NCI-H69 (cell line): ENCODE measurements around the gene KCNH6.
A peak's percentile ranks its signal among the peaks of the same experiment; 100 is the strongest.

Source experiments
- DNase-seq: peaks from one replicate; lab custom pipeline; 2025; lab: John Stamatoyannopoulos, UW

The KCNH6 gene

DNA sequence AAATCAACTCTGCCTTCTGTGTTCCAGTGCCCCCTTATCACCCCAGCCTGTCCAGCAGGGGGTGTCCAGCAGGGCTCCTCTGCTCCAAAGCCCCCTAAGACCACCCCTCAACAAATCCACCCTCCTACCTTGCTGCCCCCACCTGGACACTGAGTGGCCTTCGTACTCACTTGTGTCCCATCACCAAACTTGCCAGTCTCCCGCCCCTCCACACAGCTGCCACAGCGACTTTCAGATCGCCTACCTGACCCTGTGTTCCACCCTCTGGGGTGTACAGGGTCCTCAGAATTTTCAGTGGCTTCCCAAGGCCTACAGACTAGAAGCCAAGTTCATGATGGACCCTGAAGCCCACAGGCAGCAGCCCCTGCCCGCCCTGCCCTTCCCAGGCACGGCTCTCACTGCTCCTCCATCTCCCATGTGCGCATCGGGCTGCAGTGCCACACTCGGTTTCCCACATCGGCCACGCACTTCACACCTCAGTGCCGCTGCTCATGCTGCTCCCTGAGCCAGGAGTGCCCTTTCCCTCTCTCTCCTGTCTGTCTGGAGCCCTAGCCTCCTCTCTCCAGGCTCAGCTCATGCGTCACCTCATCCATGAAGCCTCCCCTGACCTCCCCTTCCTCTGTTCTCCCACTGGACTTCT is 11.8 kb downstream of the KCNH6 start:
- DNase-seq = no peak

DNA sequence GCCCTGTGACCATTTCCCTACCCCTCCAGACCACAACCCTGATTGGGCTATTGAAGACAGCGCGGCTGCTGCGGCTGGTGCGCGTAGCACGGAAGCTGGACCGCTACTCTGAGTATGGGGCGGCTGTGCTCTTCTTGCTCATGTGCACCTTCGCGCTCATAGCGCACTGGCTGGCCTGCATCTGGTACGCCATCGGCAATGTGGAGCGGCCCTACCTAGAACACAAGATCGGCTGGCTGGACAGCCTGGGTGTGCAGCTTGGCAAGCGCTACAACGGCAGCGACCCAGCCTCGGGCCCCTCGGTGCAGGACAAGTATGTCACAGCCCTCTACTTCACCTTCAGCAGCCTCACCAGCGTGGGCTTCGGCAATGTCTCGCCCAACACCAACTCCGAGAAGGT is 12.5 kb downstream of the KCNH6 start:
- no peak for DNase-seq

DNA sequence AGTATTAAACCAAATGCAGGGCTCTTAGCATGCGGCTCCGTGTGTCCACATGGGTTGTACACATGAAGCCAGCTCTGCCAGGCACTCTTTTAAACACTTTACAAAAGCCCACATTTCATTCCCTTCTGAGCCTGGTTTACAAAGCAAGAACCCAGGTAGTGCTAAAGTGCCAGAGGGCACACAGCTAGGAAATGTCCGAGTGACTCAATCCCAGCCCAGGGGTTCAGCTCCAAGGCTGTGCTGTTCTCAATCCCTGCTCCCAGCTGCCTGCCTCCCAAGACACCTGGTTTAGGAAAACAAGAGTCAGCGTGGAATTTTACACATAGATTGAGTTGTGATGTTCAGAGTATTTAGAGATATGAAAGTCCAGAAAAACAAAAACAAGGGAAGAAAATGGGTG is 13.8 kb downstream of the KCNH6 start:
- peak; percentile 21 for DNase-seq

DNA sequence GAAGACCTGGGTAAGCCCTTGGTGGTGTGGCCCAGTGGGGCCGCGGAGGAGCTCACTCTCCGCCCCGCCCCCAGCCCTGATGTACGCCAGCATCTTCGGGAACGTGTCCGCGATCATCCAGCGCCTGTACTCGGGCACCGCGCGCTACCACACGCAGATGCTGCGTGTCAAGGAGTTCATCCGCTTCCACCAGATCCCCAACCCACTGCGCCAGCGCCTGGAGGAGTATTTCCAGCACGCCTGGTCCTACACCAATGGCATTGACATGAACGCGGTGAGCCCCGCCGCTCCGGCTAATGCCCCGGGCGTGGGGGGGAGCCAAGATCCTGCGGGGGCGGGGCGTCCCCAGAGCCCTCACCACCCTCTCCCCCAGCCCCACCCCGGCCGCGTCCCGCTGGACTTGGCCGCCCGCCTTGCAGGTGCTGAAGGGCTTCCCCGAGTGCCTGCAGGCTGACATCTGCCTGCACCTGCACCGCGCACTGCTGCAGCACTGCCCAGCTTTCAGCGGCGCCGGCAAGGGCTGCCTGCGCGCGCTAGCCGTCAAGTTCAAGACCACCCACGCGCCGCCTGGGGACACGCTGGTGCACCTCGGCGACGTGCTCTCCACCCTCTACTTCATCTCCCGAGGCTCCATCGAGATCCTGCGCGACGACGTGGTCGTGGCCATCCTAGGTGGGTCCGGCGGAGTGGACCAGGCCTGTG is 15.0 kb downstream of the KCNH6 start:
- peak; percentile 64 for DNase-seq

DNA sequence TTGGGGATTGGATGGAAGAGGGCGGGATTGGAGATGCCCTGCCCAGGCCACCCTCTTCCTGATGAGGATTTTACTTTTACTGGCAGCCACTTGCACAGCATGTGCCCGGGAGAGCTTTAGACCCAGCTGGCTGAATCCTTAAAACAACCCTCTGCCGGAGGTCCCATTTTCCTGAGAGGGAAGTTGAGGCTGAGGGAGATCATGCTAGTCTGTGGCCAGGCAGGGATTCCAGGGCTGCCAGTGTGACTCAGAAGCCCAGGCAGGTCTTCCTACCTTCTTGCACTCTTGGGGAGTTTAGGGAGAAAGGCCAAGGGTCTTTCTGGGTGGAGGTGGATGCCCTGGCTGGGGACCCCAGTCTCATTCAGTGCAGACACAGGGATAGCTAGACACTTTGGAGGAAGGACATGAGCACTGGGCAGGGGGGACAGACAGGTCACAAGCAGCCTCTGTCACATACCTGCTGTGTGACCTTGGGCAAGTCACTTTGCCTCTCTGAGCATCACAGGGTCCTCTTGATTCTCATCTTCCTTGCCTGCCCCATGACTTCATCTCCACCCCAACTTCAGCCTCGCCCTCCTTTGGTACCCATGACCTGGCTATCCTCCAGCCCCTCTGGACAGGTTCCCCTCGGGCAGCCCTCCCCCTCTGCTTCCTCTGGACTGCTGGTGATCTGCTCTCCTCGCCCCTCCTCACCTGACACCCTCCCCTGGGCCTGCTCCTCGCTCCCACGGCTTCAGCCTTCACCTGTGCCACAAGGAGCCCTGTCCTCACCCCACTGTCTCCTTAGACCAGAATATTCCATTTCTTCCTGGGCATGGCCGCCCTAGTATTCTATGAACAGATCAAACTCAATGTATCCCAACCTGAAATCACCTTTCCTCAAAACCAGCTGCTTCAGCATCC is 15.8 kb downstream of the KCNH6 start:
- DNase-seq = no peak

DNA sequence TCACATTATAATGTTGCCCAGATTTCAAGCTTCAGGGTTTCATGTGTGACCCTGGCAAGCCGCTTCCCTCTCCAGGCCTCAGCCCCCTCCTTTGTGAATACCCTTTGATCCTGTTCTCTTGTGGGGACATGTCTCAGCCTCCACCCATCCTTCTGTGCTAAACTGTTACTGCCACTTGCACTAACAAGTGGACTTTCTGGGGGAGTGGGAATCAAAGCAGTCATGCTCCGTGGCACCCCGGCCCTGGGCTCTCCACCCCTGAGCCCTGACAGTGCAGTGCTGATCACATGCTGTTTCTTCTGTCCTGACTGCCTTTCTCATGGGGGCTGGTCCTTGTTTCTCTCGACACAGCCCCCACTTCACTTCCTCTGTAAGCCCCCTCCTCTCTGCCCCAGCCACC is 17.4 kb downstream of the KCNH6 start:
- no peak for DNase-seq

DNA sequence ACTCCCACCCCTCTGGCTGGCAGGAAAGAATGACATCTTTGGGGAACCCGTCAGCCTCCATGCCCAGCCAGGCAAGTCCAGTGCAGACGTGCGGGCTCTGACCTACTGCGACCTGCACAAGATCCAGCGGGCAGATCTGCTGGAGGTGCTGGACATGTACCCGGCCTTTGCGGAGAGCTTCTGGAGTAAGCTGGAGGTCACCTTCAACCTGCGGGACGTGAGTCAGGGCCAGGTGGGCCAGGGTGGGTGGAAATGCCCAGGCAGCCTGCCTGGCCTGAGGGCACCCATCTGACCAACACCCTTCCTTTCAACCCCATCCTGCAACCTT is 19.0 kb downstream of the KCNH6 start:
- no peak for DNase-seq

DNA sequence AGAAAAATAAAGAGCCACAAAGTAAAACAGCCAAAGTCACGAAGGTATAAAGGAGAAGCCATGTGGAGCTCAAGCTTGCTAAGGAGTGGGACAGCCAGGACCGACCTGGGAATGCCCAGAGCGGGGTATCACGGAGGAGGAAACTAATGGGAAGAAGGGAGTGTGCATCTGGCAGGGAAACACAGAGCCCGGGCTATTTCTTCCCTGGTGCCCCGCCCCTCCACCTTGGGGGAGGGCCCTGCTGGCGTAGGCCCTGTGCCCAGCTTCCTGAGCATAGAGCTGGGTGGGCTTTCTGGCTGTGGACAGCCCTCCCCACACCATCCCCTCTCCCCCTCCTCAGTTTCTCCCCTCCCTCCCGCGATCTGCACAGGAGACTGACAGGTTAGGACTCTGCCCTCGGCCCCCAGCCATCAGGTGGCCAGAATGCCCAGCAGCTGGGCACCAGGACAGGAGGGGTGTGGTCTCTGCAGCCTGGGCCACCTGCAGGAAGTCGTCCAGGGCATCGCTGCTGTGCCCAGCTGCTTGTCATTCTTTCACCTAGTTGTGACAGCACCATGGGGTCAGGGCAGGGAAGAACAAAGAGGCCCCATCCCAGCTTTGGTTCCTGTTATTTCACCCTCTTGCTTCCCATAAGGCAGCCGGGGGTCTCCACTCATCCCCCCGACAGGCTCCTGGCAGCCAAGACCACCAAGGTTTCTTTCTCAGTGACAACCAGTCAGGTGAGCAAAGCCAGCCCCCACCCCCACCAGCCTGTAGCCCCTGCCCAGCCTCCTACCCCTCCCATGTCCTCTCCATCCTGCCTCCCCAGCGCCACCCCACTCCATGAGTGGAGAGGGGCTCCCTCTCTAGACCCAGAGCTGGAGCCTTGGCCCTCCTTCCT is 20.0 kb downstream of the KCNH6 start:
- peak; percentile 60 for DNase-seq

DNA sequence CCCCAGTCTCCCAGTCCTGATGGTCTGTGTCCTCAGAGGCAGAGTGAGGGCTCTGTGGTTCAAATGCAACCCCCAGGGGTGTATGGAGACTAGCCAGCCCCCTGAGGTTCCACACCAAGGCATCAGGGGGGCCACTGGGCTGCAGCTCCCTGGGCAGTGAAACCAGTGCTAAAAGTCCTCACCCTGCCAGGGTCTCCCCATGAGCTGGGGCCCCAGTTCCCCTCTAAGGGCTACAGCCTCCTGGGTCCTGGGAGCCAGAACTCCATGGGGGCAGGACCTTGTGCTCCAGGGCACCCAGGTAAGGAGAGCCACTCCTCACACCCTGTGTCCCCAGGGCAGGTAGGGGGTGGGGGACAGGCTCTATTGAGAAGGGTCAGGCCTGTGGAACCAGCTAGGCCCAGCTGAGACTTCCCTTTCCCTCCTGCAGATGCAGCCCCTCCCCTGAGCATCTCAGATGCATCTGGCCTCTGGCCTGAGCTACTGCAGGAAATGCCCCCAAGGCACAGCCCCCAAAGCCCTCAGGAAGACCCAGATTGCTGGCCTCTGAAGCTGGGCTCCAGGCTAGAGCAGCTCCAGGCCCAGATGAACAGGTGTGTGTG is 20.8 kb downstream of the KCNH6 start:
- DNase-seq = no peak

DNA sequence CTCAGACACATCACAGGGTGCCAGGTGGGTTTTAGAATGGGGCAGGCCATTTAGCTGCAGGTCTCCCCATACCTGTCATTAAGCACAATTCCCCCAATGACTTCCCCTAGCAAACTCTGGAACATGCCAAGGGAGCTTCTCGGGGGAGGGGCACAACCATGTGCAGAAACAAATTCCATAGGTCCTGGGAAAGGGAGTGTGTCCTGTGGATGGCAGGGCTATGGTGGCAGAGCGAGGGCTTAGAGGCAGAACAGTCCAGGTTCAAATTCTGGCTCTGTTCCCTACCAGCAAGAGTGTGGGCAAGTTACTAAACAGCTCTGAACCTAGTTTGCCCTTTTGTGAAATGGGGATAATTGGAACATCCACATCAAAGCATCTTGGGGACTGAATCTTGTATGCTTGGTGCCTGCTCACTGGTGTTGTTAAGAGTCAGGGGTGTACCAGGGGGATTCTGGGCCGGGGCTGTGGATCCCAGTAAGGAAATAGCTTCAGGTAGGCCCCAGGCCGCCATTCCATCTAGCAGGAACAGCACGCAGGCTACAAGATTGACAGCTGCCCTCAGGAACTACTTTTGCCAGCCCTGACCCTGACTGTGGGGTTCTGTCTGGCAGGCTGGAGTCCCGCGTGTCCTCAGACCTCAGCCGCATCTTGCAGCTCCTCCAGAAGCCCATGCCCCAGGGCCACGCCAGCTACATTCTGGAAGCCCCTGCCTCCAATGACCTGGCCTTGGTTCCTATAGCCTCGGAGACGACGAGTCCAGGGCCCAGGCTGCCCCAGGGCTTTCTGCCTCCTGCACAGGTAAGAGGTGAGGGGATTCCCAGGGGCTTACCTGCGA is 21.5 kb downstream of the KCNH6 start:
- peak; percentile 22 for DNase-seq

DNA sequence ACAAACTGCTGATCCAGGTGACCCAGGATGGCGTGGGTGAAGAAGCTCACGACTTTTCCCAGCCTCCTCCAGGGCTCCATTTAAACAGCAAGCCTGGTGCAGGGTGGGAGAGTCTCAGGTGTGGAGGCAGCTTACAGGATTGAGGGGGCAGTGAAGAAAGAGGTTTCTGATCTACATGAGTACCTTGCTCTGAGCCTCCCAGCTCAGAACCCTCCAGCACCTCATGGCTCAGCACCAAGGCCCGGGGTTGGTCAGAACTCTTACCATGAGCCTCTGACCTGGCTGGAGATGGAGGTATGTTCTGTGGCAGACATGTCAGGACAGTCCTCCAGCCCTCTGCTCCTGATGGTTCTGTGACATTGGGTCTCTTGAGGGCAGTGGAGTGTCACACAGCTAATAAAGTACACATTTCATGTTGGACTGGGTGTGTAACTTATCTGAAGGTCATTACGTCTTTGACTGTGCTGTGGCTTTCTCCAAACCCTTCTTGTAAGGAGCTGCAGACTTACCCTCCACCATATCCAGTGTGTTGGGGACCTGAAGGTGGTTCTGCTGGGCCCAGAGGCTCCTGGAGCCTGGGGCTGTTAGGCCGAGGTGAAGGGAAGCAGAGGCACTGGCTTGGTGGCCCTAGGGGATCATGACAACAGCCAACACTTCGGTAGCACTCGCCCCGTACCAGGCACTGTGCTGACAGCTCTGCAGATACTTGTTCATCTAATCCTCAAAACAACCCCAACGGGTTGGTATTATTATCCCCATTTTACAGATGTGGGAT is 23.3 kb downstream of the KCNH6 start:
- DNase-seq = no peak

DNA sequence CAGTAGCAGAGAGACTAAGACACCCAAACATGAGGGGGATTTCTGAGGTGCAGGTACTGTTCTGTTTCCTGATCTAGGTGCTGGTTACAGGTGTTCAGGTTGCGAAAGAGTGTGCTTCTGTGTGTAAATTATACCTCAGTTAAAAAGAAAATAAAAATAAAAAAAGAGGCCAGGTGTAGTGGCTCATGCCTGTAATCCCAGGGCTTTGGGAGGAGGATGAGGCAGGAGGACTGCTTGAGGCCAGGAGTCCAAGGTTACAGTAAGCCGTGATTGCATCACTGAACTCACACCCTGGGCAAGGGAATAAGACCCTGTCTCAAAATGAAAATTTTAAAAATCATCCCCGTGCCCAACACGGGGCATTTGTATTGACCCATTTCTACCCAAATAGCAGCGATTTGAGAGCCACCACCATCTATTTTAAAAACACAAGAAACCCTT is 23.9 kb downstream of the KCNH6 start:
- DNase-seq = no peak

DNA sequence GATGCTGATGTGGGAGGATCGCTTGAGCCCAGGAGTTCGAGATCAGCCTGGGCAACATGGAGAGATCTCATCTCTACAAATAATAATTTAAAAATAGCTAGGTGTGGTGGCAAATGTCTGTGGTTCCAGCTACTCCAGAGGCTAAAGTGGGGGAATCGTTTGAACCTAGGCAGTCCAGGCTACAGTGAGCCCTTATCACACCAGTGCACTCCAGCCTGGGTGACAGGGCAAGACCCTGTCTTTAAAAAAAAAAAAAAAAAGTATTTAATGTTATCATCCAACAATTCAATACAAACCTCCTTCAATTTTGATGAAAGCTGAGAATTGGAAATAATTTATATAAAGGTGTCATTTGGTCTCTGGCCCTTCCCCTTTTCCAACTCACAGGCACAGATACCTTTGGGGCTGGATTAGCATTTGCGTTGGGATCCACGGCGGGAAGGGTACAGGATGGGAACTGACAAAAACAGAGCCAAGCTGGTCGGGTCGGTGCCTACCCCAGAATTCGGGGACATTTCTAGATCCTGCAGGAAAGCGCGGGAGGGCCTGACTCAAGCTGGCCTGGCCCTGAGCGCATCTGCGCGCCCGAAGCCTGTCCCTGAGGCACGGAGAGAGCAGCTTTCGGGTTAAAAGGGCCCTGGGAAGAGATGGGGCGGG is 26.3 kb downstream of the KCNH6 start:
- no peak for DNase-seq

DNA sequence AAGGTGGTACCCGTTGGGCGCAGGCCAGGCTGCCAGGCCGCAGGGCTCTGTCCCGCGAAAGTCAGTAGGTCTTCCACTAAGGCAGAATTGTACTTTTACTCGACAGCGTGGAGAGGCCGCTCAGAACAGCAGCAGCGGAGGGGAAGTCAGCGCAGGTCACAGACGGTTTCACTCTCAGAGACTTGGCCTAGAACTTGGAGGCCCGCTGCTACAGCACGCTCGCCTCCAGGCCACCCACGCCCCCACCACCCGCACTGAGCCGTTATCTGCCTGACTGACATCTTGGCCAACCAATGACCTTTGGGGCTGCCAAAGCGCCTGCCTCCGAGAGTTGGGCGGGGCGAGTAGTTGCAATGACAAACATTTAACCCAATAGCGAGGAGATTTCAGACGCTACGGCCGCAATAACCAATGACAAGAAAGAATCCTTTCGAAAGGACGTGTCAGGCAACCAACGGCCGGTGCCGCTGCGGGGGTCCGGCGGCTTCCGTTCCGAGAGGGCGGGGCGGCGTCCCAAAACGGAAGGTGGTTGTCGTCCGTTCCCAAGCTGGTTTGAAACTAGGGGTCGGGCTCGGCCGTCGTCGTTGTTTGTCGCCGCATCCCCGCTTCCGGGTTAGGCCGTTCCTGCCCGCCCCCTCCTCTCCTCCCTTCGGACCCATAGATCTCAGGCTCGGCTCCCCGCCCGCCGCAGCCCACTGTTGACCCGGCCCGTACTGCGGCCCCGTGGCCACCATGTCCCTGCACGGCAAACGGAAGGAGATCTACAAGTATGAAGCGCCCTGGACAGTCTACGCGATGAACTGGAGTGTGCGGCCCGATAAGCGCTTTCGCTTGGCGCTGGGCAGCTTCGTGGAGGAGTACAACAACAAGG is 27.0 kb downstream of the KCNH6 start, which contains the start of gene DCAF7:
Gene DCAF7, plus strand, starts transcription at position 532 of the 871 bp plus-strand sequence. Its CDS starts 201 bp downstream, at position 733.
- DNase-seq = peak; percentile 100

DNA sequence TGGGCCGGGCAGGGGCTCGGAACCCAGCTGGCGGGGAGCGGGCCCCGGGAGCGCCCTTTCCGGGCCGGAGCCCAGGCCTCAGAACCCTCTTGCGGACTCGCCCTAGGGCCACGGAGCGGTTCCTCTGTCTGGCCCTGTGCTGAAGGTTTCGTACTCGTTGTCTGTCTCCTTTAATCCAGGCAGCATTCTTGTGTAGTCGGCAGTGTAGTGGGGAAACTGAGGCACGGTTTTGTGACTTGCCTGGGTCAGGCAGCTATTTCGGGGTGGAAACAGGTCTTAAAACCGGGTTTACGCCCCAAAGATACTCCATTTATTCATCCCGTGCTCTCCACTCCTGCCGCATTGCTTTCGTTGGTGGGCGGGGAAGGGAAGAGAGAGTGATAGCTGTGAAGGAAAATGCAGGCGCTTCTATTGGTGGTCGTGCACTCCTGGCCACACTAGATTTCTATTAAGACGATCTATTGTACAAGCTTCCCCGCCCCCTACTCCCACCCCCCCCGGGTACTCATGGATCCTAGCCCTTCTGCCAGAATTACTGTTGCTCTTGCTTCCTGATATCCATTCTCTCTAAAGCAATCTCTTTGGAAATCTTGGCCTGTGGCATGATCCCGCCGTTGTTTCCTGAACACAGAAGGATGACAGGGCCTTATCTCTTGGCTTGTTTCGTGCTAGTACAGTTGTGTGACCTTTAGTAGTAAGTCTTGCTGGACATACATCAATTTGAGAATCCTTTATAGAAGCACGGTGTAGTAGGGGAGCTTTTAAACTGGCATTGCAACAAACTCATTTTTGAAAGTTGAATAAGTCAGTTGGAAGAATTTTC is 27.9 kb downstream of the KCNH6 start:
- peak; percentile 80 for DNase-seq

DNA sequence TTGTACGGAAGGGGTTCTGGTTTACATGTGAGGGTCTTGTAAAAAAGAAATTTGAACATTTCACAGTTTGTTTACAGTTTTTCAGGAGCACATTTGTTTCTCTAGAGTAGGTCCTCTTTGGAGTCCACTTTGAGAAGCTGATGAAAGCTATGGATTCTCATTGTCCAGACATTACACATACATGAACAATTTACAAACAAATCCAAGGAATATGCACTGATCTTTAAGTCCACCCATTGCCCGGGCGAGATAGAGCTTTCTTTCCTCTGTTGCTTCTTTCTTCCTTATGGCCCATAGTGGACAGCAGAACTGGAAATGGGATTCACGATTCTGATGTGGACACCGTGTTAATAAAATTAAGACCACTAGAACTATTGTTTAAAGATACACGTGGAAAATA is 29.1 kb downstream of the KCNH6 start:
- DNase-seq = no peak

DNA sequence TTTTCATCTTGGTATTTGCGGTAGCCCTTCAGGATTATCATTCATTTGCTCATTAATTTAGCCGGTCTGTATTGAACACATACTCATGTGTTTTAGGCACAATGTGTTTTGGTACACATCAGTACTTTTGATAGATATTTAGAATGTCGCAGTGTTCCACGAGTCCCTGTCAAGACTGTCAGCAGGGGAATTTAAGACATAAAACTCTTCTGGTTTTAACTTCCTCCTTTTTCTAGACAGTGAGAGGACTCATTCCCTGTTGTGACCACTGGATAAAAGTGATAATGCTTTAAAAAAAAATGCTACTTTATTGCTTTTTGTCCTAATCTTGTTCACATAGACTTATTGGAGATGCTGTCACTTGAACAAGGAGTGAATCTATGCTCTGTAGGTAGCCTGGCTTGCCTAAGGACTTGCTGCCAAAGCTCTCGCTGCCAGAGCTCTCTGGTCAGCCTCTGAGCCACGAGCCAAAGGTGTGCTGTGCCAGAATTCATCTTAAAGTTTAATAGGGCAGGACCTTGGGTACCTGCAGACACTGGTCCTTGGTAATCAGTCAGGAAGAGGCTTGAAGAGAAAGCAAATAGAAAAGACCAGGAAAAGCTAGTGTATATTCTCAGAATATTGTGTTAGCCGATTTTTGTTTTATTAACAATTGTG is 32.5 kb downstream of the KCNH6 start:
- DNase-seq = no peak
